ENCODE measurements around the gene RASGEF1C.

- TF ChIP-seq CTCF (IDR thresholded peaks at IDR 0.05) (no peak), EZH2phosphoT487 (IDR thresholded peaks at IDR 0.05) (no peak)
Observed at GRCh38 chr5:180216646-180217171, 7.7 kb upstream of the RASGEF1C start.
